ENCODE results near the gene SLC35F1.

The SLC35F1 gene

DNA sequence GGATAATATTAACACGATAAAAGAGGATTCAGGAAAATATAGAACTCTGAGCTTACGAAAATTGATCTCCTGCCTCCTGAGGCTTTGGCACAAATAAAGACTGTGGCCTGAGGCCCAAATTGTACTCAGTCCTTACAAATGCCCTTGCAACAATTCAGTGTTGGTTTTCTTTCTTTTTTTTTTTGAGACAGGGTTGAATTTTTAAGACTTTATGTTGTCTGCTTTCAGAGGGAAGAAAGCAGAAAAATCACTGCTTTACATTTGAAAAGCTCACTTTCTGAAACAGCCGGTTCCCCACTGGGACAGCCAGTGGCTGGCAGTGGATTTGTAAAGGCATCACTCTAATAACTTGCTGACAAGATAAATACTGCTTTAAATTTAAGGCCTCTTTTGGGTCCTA is 290.5 kb downstream of the SLC35F1 start:
- no peak for DNase-seq (ENCODE audit: low spot score)

DNA sequence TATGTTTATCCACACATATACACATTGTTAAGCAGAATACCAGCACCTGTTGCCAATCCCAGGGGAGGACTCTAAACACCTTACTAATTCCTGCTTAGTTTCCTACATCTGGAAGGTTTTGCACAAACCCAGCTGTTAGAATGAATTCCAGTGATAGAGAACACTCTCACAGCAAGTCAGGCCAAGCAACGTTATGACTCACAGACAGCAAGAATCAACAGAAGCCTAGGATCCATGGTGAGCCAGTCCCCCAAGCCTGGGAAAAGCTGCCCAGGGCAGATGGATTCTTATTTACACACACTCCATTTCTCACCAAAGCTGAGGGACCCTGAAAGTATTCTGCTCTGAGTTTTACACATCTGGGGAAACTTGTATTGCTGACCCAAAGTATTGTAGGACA is 291.7 kb downstream of the SLC35F1 start:
- no peak for DNase-seq (ENCODE audit: low spot score)

DNA sequence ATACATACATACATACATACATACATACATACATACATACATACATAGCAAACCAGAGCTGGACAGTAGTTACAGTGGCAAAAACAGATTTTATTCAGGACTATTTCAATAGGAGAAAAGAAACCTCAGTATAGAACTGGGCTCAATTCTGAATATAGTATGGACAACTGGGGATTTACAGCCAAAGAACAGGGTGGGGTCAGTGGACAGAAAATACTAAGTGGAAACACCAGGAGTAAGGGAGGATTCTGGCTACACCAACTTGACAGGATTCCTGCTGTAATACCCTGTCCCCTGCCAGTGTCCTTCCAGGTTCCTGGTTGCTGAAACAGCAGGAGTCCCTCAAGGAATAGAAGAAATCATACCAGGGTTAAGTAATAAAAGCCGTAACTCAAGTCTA is 293.1 kb downstream of the SLC35F1 start:
- DNase-seq (ENCODE audit: low spot score), result no peak

DNA sequence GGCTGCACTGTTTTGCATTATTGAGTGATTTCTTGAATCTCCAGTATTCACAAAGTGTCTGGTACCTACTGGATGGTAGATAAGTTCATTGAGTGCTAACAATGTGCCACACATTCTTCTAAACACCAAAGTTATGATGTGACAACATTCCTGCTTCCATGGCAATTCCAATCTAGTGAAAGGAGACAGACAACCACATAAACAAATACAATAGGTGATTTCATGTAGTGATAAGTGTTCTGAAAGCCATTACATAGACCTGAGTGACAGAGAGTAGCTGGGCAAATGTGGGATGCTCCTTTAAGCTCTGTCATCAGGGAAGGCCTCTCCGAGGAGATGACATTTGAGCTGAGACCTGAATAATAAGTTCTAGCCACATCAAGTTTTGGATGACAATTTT is 295.5 kb downstream of the SLC35F1 start:
- DNase-seq (ENCODE audit: low spot score), result no peak

DNA sequence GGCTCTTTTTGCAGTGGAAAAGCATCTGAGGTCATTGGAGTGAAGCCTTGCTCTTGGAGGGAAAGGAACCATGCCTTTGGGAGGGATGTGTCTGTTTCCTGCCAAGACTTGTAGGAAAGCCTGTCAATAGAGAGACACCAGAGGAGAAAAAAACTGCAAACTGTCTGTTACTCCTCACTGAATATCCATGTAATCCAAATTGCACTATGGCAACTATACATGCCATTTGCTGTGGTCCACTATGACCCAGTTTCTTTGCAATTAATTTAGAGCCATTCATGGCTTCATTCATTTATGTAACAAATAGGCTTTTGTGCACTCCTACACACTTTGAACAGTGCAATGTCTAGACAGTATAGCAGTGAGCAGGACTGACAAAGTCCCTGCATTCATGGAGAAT is 296.5 kb downstream of the SLC35F1 start:
- no peak for DNase-seq (ENCODE audit: low spot score)

DNA sequence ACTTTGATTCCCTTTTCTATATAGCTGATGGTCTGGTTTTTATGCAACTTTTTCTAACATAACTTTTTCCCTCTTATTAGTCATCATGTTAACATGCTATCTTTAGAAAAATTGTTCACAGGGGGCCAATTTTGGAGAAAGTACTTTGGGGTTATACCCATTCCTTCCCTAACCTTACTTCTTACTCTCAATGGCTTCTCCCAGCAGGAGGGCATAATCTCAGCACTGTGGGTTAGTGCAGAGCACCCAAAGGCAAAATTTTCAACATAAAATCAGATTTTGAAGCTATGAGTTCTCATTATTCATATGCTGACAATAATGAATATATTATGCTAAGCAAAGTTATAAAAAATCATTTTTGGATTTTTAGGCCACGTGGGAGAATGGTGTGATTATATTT is 299.2 kb downstream of the SLC35F1 start:
- DNase-seq (ENCODE audit: low spot score), result no peak

DNA sequence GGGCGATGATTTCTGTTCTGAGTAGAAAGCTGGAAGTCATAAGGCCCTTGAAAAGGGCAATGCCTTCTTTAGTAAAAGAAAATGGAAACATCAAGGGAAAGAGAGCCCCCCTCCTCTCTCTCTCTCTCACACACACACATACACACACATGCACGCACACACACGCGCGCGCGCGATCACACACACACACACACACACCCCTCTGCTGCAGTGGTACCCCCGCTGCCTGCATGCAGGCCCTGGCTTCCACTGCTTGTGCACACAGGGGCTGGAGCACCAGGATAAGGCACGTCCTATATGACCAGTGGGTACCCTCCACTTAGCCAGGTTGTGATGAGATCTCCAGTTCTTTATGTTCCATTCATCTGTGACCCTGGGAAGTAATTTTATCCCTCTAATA is 300.9 kb downstream of the SLC35F1 start:
- no peak for DNase-seq (ENCODE audit: low spot score)

DNA sequence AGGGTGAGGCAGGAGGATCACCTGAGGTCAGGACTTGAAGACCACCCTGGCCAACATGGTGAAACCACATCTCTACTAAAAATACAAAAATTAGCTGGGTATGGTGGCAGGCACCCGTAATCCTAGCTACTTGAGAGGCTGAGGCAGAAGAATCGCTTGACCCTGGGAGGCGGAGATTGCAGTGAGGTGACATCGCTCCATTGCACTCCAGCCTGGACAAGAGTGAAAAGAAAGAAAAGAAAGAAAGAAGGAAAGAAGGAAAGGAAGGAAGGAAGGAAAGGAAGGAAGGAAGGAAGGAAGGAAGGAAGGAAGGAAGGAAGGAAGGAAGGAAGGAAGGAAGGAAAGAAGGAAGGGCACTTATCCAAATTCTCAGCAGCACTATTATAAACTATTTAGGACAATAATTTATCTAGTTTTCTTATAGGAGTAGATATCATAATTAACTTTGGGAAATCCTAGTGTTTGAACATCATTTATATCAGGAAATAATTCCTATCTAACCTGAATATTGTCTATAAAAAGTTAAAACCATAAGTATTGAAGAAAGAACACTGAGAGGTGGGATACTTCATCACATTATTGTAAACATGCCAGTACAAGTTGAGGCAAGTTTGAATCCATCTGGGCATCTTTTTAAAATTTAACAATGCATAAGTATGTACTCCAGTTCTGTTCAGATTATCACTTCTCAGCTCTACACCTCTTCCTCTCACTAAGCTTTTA is 305.5 kb downstream of the SLC35F1 start:
- DNase-seq (ENCODE audit: low spot score), result no peak

DNA sequence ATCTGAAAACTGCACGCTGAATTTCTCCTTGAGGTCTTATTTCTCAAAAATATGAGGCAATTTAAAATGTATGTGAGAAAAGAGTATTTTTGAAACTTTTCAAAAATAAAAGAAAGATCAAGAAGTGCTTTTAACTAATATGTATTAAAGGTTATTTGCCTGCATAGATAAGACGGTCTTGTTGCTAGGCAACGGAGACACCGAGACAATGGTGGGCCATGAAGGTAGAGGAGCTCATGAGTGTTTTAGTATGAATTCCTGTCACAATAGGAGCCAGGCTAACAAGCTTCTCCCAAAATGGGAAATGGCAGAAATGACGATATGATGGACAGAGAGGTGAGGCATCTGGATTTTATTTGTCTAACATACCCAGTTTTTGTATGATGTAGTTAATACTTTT is 308.2 kb downstream of the SLC35F1 start:
- no peak for DNase-seq (ENCODE audit: low spot score)

DNA sequence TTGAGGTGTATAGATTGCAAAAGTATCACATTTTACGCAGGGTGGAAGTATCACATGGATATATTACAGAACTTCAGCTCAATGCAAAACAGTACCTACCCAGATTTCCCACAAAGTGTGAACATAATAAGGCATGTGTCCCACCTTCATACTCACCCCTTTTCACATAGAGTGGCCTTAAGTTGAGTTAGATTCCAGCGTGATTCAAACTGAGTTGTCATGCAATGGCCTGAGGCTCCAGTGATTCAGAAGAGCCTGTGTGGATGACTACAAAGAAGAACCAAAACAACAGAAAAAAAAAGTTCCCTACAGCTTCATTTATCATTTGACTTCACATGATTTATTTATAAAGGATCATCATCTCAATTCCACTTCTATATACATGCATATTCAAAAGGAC is 309.7 kb downstream of the SLC35F1 start:
- DNase-seq (ENCODE audit: low spot score), result no peak

DNA sequence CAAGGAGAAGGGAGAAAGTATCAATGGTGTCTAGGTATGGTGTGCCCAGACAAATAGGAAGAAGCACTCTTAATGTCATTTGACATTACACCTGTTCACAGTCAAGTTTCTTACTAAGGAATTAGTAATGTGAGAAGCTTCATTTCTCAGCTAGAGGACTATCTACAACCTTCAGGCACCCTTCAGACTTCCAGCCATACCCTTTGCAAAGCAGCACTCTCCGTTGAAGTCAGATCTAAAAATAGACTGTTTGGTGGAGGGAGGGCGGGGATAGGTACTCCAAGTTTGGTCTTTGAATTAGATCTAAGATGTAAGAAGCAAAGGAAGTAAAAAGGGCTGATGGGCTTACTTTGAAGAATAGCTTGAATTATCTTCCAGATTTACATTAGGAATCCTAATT is 311.1 kb downstream of the SLC35F1 start:
- no peak for DNase-seq (ENCODE audit: low spot score)

DNA sequence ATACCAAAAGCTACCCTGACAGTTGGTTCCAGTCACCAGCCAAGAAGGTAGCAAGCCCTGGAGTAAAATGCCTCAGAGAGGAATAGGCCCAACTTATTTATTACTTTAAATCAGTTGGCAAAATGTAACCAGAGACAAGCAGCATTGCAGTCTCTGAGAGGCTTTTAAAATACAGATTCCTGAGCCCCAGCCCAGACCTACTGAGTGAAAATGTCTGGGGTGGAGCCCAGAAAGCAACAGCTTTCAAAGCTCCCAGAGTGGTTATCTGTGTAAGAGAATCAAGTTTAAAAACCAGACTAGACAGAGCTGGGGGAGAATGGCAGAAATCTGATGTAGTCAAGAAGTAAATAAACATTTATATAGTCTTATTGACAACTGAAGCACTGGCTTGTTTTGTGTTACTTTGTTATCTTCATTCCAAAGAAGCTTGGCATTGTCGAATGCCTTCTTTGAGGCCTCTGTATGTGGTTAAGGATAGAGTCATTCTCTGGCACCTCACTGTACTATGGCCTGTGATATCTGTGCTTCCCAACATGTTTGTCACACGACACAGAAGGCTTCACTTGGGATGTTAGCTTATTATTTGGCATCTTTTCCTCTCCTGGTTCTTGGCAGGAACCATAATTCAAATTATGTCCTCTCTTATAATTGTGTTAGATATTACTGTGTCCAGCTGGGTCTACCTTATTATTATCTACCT is 313.5 kb downstream of the SLC35F1 start:
- DNase-seq (ENCODE audit: low spot score), result no peak

DNA sequence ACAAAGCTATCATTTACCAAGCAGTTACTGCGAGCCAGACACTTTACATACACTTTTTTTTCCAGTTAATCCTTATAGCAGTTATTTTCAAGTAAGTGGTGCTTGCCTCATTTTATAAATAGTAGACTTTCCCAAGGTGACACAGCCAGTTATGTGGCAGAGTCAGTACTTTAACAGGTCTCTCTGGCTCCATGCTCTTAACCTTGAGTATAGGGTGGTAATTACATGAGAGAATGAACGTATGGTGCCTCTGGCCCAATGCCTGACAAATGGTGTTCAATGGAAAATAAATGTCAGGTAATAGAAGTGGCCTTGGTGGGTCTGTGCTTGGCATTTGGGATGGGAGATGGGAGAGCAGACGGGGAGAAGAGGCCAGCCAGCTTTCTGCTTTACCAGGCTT is 316.3 kb downstream of the SLC35F1 start:
- no peak for DNase-seq (ENCODE audit: low spot score)

DNA sequence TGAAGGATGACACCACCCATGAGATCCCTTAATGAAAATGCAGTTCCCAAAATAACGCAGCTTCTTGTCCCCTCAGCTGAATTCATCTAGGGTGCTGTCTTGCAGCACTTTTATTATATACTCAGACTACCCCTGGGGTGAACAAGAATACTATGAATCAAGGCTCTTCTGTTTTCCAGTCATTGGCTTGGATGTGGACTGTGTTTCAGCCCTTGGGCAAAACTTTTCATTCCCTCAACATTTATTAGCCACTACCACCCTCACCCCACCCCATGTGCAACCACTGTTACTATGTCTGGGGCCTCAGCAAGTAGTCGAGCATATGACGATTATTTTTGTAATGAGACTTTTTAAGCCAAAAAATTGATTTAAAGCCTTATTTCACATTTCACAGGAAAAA is 321.8 kb downstream of the SLC35F1 start:
- DNase-seq (ENCODE audit: low spot score), result no peak

DNA sequence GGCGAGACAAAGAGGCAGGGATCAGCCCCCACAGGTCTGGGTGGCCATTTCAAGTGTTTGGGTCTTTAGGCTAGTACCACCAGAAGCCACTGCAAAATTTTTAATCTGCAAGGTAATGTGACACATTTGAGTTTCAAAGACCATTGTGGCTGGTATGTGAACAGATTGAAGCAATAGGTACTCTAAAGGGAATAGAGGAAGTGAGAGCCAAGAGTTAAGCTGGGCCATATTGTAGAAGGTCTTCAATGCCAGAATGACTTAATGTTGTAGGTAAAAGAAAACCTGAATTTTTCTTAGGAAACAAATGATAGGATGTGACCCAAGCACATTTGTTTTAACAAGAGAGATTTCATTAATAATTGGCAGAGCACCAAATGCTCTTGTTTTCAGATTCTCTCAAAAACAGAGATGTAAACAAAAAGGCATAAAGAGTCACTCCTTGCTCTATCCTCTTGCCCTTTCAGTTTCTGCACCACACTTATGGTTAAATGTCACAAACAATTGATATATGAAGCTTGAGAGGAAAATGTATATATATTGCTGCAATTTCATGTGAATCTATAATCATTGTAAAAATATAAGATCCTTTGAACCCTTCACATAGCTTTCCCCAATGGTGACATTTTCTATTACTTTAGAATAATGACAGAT is 333.9 kb downstream of the SLC35F1 start:
- no peak for DNase-seq (ENCODE audit: low spot score)

DNA sequence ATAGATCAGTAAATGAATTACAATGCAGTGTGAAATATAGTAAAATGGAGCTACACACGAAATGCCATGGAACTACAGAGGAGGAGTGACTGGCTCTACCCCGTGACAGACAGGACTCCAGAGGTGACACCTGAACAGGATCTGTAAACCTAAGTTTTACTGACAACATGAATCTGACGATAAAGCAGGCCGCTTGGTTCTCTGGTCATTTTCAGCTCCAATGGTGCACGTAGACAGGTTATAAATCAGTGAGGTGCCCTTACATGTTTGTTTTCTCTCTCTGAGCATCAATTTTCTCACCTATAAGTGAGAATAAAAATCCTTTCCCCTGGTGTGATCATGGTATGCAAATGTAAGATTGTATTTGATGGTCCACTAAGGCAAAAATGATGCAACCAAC is 339.3 kb downstream of the SLC35F1 start:
- no peak for DNase-seq (ENCODE audit: low spot score)

DNA sequence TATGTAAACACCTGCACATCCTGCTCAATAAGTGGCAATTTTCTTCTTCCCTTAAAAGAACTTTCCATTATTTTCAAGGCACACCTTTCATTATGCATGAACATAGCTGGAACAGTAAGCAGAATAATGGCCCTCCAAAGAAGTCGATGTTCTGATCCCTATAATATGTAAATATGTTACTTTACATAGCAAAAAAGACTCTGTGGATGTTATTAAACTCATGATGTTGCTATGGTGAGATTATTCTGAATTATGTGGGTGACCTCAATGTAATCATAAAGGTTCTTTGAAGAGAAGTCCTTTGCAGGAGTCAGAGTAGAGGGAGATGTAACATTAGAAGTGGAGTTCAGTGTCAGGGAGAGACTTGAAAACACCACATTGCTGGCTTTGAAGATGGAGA is 341.1 kb downstream of the SLC35F1 start:
- DNase-seq (ENCODE audit: low spot score), result no peak

DNA sequence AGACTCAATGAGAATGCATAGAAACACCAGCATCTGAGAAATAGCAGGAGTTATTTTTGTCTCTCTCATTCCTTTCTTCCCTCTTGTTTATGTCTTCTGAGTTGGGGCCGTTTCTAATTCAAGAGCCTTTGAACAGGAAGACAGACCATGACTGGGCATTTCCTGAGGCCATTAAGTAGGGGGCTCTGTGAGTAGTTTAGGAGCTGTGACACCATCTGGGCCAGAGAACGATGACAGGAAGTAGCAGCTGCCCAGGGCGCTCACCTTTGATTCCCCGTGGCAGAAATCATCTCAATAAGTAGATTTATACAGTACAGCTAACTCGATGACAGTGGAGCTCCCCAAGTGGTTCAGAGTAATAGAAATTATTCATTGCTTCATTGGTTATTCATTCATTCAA is 342.6 kb downstream of the SLC35F1 start:
- no peak for DNase-seq (ENCODE audit: low spot score)

DNA sequence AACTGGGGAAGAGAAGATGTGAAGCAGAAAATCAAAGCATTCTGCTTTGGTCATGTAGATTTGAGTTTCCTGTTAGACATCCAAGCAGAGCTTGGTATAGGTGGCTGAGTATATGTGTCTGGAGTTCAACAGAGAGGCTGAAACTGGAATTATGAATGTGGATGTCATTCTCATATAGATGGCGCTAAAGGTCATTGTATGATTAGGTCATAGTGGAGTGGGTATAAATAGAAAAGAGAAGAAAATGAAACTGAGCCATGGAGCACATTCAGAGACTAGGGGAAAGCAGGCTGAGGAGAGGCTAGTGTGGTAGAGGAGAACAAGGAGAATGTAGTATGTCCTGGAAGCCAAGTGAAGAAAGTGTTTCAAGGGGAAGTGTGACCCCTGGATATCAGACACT is 345.4 kb downstream of the SLC35F1 start:
- DNase-seq (ENCODE audit: low spot score), result no peak

DNA sequence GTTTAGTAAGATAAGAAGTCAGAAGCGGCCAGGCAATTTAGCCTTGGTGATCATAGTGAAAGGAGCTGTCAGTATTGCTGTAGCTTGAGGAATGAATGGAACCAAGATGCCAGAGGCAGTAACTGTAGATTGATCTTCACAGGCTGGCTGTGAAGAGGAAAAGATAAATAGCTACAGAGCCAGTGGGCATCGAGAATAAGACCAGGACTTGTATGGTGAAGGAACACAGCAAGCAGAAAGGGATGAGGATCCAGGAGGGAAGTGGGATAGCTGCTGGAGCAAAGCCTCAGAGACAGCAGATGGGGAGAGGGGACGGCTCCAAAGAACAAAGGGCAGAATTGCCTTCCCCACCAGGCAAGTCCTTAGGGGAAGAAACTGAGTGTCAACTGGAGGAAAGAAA is 346.7 kb downstream of the SLC35F1 start:
- no peak for DNase-seq (ENCODE audit: low spot score)

DNA sequence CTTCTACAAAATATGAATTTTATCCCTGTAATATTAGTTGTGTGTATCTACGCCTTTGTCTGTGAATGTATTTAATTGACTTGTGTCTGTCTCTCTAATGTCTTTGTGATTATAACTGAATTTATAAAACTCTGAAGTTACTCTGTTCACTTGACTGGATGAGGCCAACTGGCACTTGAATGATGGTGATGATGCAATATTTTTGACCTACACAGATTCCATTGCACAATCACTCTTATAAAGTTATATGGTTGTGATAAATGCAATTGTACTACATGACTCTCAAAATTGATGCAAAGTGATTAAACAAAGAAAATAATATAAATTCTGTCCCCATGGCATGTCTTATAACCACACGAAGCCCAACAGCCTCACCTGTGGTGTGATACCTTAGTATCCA is 353.8 kb downstream of the SLC35F1 start:
- DNase-seq (ENCODE audit: low spot score), result no peak

DNA sequence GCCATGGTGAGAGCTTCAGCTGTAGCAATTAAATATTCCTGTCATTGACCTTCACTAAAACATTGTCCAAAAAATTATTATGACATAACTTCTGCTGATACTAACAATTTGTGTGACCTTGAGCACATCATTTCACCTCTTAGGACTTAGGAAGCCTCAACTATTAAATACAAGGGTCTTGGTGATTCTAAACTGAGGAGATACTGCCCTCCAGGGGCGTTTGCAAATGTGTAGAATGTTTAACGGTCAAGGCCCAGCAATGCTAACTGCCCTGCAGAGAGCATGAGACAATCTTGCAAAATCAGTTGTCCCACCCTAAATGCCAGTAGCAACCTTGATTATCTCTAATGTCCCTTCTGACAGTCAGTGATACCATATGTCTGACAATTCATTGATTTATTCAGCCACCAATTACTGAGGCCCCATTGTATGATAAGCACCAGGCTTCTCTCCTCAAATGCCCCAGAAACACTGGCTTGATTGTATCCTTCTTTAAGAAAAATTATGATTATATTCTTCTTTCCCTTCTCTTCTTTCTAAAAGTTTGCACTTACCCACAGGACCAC is 356.9 kb downstream of the SLC35F1 start:
- DNase-seq (ENCODE audit: low spot score), result peak; percentile 80

DNA sequence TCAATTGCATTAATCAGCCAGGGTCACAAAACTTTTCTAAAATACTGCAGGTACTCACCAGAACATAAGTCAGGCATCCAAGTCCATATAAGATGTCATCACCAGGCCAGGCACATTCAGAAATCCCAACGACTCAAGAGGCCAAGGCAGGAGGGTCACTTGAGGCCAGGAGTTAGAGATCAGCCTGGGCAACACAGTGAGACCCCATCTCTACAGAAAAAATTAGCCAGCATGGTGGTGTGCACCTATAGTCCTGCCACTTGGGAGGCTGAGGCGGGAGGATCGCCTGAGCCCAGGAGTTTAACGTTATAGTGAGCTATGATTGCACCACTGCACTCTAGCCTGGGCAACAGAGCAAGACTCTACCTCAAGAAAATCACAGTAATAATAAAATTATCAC is 362.6 kb downstream of the SLC35F1 start:
- DNase-seq (ENCODE audit: low spot score), result no peak
